GM19239 (cell line): ENCODE measurements around the gene ZNF254.

ENCODE experiments used
- DNase-seq: peaks from one replicate; pipeline ENCODE4 v3.0.0; 2011; ENCODE audit warnings: low spot score; ENCODE audit not compliant: insufficient read length
- FAIRE-seq: peaks from 2 replicates; lab custom pipeline; 2011; peaks lifted over from hg19 to GRCh38; lab: Jason Lieb, UNC

The ZNF254 gene

GRCh38 chr19:24178207-24178606 is 91.2 kb downstream of the ZNF254 start:
- DNase-seq, result no peak
- FAIRE-seq, result no peak
